ENCODE data around the gene BSND. TPM values are rescaled to one million over a fixed set of nuclear protein-coding genes. Genes with fewer than 3 reads are reported as not detected.

The BSND gene
- total RNA-seq, 1 experiment from 2014 or later: 0.17 TPM

- Histone ChIP-seq H4K20me1 (ENCODE audit: control insufficient read depth, insufficient read depth, insufficient read length) (peaks cover 4% of the 10 kb centered on the region), H4K8ac (replicated peaks; ENCODE audit: insufficient read length, low read depth, low read length) (no peak overlapping the region), H3K4me2 (ENCODE audit: insufficient read depth, insufficient read length, low read length) (no peak overlapping the region), H3K79me2 (ENCODE audit: insufficient read depth, low read length) (no peaks in the 10 kb centered on the region), H2AK5ac (ENCODE audit: insufficient read length, low read length) (no peak overlapping the region), H2BK5ac (ENCODE audit: insufficient read length, low read length) (no peak overlapping the region), H2BK12ac (ENCODE audit: insufficient read length, low read depth, low read length) (no peak overlapping the region), H3K79me1 (ENCODE audit: insufficient read depth, low read depth, low read length, poor library complexity, severe bottlenecking) (no peaks in the 10 kb centered on the region), H3K56ac (ENCODE audit: insufficient read length, low read depth, low read length) (no peak overlapping the region), H3K27me3 (ENCODE audit: insufficient read depth, low read length) (no peaks in the 10 kb centered on the region), H3T11ph (ENCODE audit: low read length) (no peak overlapping the region), H3K4me1 (ENCODE audit: insufficient read depth, low read length) (no peaks in the 10 kb centered on the region), H3K4ac (ENCODE audit: low read depth, low read length) (no peak overlapping the region), H2BK20ac (ENCODE audit: low read depth, low read length, poor library complexity, severe bottlenecking) (no peak overlapping the region), H2BK15ac (ENCODE audit: low read depth, low read length) (no peak overlapping the region), H3K23me2 (ENCODE audit: insufficient read length, low read depth, low read length, poor library complexity, severe bottlenecking) (no peaks in the 10 kb centered on the region), H4K5ac (ENCODE audit: insufficient read length, low read depth, low read length) (no peak overlapping the region), H3K14ac (ENCODE audit: insufficient read depth, low read length) (no peak overlapping the region), H3K23ac (ENCODE audit: insufficient read length, low read depth, low read length) (no peak overlapping the region), H3K18ac (ENCODE audit: insufficient read length, low read depth, low read length) (no peak overlapping the region), H2BK120ac (ENCODE audit: low read depth, low read length, poor library complexity, severe bottlenecking) (no peak overlapping the region), H3K9me3 (ENCODE audit: control insufficient read depth, low read depth, low read length) (no peaks in the 10 kb centered on the region), H4K91ac (ENCODE audit: insufficient read length, low read depth, low read length) (no peak overlapping the region), H2AFZ (ENCODE audit: low read length) (no peak overlapping the region), H3K9ac (ENCODE audit: extremely low read depth, insufficient read length, low read length) (no peak overlapping the region), H3K27ac (ENCODE audit: insufficient read length, low read depth, low read length) (no peak overlapping the region)
- no peak for TF ChIP-seq CTCF (conservative IDR thresholded peaks at IDR 0.05)
- no peak overlapping the region for H3K4me3 Mint-ChIP-seq
- WGBS (ENCODE audit: extremely low coverage, insufficient read length, low lambda C conversion rate): no CpG with 5 or more reads among the region's 9 CpGs
- H3K4me1 Mint-ChIP-seq: peaks cover 0 to 2% of the 10 kb centered on the region in 2 experiments; a peak in 1 of 4 replicates
- no peaks in the 10 kb centered on the region for H3K9me3 Mint-ChIP-seq
- DNase-seq: no peak
- no peak overlapping the region for H3K27ac Mint-ChIP-seq
- peaks cover 8 to 46% (median 17%) of the 10 kb centered on the region in 3 experiments; a peak in 6 of 7 replicates for H3K36me3 Mint-ChIP-seq (ENCODE audit: insufficient read depth in 1 of 3, low read depth in 3 of 3)
- no peaks in the 10 kb centered on the region for H3K27me3 Mint-ChIP-seq (ENCODE audit: low read depth)
Measured at GRCh38 chr1:55050283-55050682, 51.5 kb downstream of the BSND start.
